ENCODE data around the gene LRRC45.

Gene LRRC45

DNA sequence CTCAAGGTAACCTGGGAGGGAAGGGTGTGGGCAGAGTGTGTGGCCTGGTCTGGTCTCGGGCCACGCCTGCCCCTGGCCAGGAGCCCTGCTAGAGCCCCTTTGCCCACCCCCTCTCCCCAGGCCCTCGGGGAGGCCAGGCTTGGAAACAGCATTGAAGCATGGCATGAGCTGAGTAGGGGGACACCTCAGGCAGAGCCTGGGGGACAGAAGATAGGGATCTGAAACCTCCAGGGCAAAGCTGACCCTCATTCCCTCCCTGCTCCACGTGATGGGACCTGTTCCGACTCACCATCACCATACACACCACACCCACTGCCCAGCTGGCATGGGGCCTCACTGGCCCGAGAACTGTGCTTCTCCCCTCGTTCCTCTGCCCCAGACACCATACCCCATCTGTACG lies 26.0 kb downstream of the LRRC45 start:
- TF ChIP-seq MYC (IDR thresholded peaks at IDR 0.05; ENCODE audit: low read depth, low read length) (no peak), POLR2A (IDR thresholded peaks at IDR 0.05; ENCODE audit: extremely low read depth, insufficient read length) (no peak)
- TF ChIP-seq, protein P1, sequence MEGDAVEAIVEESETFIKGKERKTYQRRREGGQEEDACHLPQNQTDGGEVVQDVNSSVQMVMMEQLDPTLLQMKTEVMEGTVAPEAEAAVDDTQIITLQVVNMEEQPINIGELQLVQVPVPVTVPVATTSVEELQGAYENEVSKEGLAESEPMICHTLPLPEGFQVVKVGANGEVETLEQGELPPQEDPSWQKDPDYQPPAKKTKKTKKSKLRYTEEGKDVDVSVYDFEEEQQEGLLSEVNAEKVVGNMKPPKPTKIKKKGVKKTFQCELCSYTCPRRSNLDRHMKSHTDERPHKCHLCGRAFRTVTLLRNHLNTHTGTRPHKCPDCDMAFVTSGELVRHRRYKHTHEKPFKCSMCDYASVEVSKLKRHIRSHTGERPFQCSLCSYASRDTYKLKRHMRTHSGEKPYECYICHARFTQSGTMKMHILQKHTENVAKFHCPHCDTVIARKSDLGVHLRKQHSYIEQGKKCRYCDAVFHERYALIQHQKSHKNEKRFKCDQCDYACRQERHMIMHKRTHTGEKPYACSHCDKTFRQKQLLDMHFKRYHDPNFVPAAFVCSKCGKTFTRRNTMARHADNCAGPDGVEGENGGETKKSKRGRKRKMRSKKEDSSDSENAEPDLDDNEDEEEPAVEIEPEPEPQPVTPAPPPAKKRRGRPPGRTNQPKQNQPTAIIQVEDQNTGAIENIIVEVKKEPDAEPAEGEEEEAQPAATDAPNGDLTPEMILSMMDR (IDR thresholded peaks at IDR 0.05; ENCODE audit: low read depth, low read length): no peak
- TF ChIP-seq, protein P2, sequence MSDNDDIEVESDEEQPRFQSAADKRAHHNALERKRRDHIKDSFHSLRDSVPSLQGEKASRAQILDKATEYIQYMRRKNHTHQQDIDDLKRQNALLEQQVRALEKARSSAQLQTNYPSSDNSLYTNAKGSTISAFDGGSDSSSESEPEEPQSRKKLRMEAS (IDR thresholded peaks at IDR 0.05; ENCODE audit: low read depth, low read length): no peak
- DNase-seq (ENCODE audit: low read depth): no peak
- H3K4me3 ChIP-seq (ENCODE audit: low read depth, low read length): no peak overlapping the region

DNA sequence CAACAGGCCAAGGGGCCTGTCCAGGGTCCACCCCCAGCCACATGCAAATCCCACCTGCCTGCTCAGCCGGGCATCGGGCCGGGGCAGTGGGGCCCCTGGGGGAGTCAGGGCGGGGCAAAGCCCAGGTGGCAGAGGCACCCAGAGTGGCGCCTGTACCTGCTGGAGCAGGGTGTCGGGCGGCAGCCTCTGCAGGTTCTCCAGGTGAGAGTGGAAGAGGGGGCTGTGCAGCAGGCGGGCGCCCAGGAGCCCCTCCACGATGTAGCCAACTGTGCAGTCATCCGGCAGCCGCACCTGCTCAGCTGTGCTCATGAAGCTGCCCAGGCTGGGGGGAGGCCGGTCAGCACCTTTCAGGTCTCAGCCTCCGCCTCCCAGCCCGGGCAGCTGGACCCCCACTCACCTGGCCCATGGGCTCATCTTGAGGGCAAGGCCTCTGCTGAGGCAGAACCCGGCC lies 26.4 kb downstream of the LRRC45 start:
- no peak for TF ChIP-seq POLR2A (IDR thresholded peaks at IDR 0.05; ENCODE audit: extremely low read depth, insufficient read length)
- TF ChIP-seq, protein P1 (IDR thresholded peaks at IDR 0.05; ENCODE audit: low read depth, low read length): no peak
- TF ChIP-seq, protein P2 (IDR thresholded peaks at IDR 0.05; ENCODE audit: low read depth, low read length): no peak
- TF ChIP-seq MYC (IDR thresholded peaks at IDR 0.05; ENCODE audit: low read depth, low read length): no peak
- no peak for DNase-seq (ENCODE audit: low read depth)
- H3K4me3 ChIP-seq (ENCODE audit: low read depth, low read length): no peak overlapping the region

DNA sequence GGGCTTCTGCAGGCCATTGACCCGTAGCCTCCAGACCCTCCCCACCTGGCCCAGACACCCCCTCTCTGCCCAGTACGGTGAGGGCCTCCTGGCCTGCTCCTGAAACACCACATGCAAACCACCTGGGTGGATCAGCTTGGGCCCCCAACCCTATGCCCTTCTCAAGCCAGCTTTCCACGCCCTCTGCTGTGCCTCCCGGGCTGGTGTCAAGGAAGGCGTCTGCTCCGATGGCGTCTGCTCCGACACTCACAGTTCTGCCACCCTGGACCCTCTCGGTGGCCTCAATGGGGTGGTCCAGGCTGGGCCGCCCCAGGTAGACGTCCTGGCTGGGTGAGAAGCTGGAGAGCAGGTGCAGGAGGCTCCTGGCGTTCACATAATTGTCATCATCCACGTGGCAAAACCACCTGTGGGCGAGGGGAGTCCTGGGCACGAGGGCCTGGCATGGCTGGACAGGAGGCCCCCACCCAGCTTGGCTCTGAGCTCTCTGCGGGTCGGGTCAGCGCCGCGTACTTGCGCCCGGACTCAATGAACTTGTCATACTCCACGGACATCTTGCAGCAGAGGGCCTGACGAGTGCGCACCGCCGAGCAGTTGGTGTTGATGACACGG lies 27.2 kb downstream of the LRRC45 start:
- no peak overlapping the region for H3K4me3 ChIP-seq (ENCODE audit: low read depth, low read length)
- no peak for DNase-seq (ENCODE audit: low read depth)
- TF ChIP-seq, protein P1 (IDR thresholded peaks at IDR 0.05; ENCODE audit: low read depth, low read length): no peak
- TF ChIP-seq, protein P2 (IDR thresholded peaks at IDR 0.05; ENCODE audit: low read depth, low read length): no peak
- TF ChIP-seq MYC (IDR thresholded peaks at IDR 0.05; ENCODE audit: low read depth, low read length) (no peak), POLR2A (IDR thresholded peaks at IDR 0.05; ENCODE audit: extremely low read depth, insufficient read length) (no peak)

DNA sequence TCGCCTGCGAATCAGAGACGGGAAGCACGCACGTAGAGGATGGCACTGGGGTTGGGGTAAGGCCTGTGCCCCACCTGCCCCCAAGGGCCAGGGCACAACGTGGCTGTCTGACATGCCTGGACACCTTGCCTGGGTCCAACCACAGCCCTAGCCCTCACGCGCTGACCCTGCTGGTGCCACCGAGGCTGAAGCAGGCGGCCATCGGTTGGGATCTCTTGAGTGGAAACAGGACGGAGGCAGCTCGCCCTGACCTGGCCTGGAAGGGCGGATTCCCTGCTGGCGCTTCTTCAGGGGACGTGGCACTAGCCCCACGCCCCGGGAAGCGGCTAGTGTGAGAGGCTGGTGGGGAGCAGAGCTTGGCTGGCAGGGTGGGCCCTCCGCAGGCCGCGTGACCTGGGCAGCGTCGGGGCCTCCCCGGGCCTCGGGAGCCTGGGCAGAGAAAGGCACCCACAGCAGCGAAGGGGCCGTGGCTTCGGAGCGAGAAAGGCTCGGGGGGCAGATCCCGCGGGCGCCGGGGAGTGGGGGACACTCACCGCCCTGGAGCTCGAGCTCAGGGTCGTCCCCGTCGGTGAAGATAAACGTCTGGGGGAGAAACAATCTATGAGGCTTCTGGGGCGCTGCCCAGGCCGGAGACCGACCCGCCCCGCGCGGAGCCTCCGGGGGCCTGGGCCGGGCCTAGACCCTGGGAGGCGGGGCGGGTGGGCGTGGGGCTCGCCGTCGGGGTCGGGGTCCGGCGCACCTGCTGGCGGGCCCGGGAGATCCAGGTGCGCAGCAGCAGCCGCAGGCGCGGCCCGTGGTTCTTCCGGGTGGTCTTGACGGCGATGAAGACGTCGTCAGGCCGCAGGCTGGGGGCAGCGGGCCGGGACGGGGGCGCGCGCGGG lies 27.9 kb downstream of the LRRC45 start:
- H3K4me3 ChIP-seq (ENCODE audit: low read depth, low read length): peak overlapping the region; percentile 38
- TF ChIP-seq, protein P1 (IDR thresholded peaks at IDR 0.05; ENCODE audit: low read depth, low read length): no peak
- TF ChIP-seq POLR2A (IDR thresholded peaks at IDR 0.05; ENCODE audit: extremely low read depth, insufficient read length) (no peak), MYC (IDR thresholded peaks at IDR 0.05; ENCODE audit: low read depth, low read length) (no peak)
- TF ChIP-seq, protein P2 (IDR thresholded peaks at IDR 0.05; ENCODE audit: low read depth, low read length): no peak
- no peak for DNase-seq (ENCODE audit: low read depth)

DNA sequence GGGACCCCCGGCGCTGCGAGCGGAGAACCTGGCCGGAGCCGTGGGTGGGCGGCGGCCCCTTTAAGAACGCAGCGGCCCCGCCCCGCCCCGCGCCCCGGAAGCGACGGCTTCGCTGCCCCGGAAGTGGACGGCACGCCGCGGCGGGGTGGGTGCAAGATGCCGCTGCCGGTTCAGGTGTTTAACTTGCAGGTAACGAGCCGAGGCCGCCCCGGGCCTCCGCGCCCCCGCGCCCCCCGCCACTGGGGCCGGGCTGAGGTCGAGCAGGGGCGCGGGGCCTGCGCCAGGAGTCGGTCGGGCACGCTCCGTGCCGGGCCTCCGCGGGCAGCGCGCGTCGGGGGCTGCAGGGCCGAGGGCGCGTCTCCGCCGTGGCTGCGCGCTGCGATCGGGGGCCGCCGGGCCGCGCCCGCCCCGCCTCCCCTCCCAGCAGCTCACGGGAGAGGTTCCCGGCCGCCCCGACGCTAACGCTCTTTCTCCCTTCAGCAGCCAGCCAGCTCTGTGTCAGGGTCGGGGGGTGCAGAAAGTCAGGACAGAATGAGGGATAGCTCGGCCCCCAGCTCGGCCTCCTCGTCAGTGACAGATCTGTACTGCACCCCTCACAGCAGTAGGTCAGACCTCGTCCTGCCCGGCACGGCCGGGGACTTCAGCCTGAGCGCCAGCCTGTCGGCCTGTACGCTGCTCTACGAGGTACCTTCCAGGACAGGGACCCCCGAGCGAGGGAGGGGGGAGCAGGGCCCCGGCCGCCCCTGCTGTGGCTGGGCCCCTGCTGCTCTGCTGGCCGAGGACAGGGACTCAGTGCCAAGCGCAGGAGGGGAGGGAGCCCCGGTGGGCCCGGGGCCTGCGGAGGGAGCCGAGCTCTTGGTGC lies 28.9 kb downstream of the LRRC45 start, which contains the start of the genes GPS1 and RFNG:
Gene GPS1, plus strand, starts transcription at position 123 of the 862 bp plus-strand sequence. Its CDS starts 34 bp downstream, at position 157.
Gene RFNG, minus strand, starts transcription at position 36 of the 862 bp plus-strand sequence. CDS start 45 bp downstream, outside the sequence.
- peak within 1 kb of the TSS; percentile 80 for H3K4me3 ChIP-seq (ENCODE audit: low read depth, low read length)
- peak; percentile 80 for DNase-seq (ENCODE audit: low read depth)
- TF ChIP-seq, protein P2 (IDR thresholded peaks at IDR 0.05; ENCODE audit: low read depth, low read length): peak; percentile 31; the same call in 1 of the 2 replicates
- TF ChIP-seq, protein P1 (IDR thresholded peaks at IDR 0.05; ENCODE audit: low read depth, low read length): no peak
